HepG2 (cell line): ENCODE results near the gene SNX9. TPM values are rescaled to one million over a fixed set of nuclear protein-coding genes. Genes with fewer than 3 reads are reported as not detected.
A peak's percentile ranks its signal among the peaks of the same experiment; 100 is the strongest.

ENCODE experiments used
- ARNT ChIP-seq: fragments of 450-650 bp; IDR thresholded peaks from 2 replicates; pipeline ENCODE4 v1.6.1; 2017
- ATF4 ChIP-seq, 2 experiments: fragments of 450-650 bp in 1 of 2; sonication (generic) in 1 of 2; formaldehyde crosslinking; IDR thresholded peaks; 2 replicates each; pipeline versions ENCODE4 v1.5.0 to v1.8.0; 2020 to 2022; ENCODE audit warnings: mild to moderate bottlenecking in 1 of 2, missing genetic modification reagents in 1 of 2
- CREB1 ChIP-seq, 2 experiments: fragments of 450-650 bp in 1 of 2; IDR thresholded peaks; 2 replicates each; pipeline ENCODE4 v1.6.1; 2016 to 2017; ENCODE audit warnings: control low read depth in 1 of 2, mild to moderate bottlenecking in 1 of 2, missing compliant biosample characterization in 1 of 2, missing genetic modification characterization in 1 of 2
- DZIP1 ChIP-seq: sonication (generic); formaldehyde crosslinking; IDR thresholded peaks from 2 replicates; pipeline ENCODE4 v1.5.0; 2020; ENCODE audit warnings: mild to moderate bottlenecking, missing genetic modification reagents
- FOXP1 ChIP-seq, 2 experiments: fragments of 450-650 bp in 1 of 2; IDR thresholded peaks; 2 replicates each; pipeline ENCODE4 v1.6.1; 2017 to 2018; ENCODE audit warnings: antibody characterized with exemption in 1 of 2
- JUN ChIP-seq: sonication (generic); formaldehyde crosslinking; IDR thresholded peaks from 2 replicates; pipeline ENCODE4 v1.4.0; 2020; ENCODE audit warnings: mild to moderate bottlenecking, missing genetic modification reagents
- KDM3A ChIP-seq: IDR thresholded peaks from 2 replicates; pipeline ENCODE4 v1.6.1; 2018; ENCODE audit warnings: low read depth, missing compliant biosample characterization
- SP4 ChIP-seq: sonication (generic); formaldehyde crosslinking; IDR thresholded peaks from 2 replicates; pipeline ENCODE4 v1.8.1; 2023; ENCODE audit warnings: mild to moderate bottlenecking, missing genetic modification reagents
- ZBTB1 ChIP-seq: sonication (generic); formaldehyde crosslinking; IDR thresholded peaks from 2 replicates; pipeline ENCODE4 v1.4.0; 2020; ENCODE audit warnings: missing genetic modification reagents, borderline replicate concordance
- ZKSCAN8 ChIP-seq: IDR thresholded peaks from 2 replicates; pipeline ENCODE4 v1.6.1; 2016; ENCODE audit warnings: borderline replicate concordance, missing genetic modification reagents, missing compliant biosample characterization
- ZNF256 ChIP-seq: sonication (generic); formaldehyde crosslinking; conservative IDR thresholded peaks from 2 replicates; pipeline ENCODE4 v1.4.0; 2020; ENCODE audit warnings: missing genetic modification reagents
- ZNF276 ChIP-seq: sonication (generic); formaldehyde crosslinking; IDR thresholded peaks from 2 replicates; pipeline ENCODE4 v1.4.0; 2020; ENCODE audit warnings: mild to moderate bottlenecking, low read depth, missing genetic modification reagents
- ZNF343 ChIP-seq: sonication (generic); formaldehyde crosslinking; IDR thresholded peaks from 2 replicates; pipeline ENCODE4 v1.4.0; 2020; ENCODE audit warnings: mild to moderate bottlenecking, missing genetic modification reagents
- ZNF446 ChIP-seq: sonication (generic); formaldehyde crosslinking; IDR thresholded peaks from 2 replicates; pipeline ENCODE4 v1.5.0; 2020; ENCODE audit warnings: mild to moderate bottlenecking, missing genetic modification reagents
- ZNF777 ChIP-seq: sonication (generic); formaldehyde crosslinking; IDR thresholded peaks from 2 replicates; pipeline ENCODE4 v1.4.0; 2020; ENCODE audit warnings: missing genetic modification reagents
- polyA plus RNA-seq, 8 experiments: library from polyadenylated mRNA; depleted of rRNA in 3 of 8; stranded (reverse) in 7 of 8; unstranded in 1 of 8; fragments of >200 nt; fragmentation: Illumina TruSeq in 4 of 8; extraction: Trizol in 4 of 8; gene quantifications; 2 replicates each; pipeline versions ENCODE4 v1.2.1 to v1.2.3, GENCODE V29; 2011 to 2016; ENCODE audit warnings: low read depth in 4 of 8, missing spikeins in 1 of 8, mixed read lengths in 1 of 8; ENCODE audit not compliant: insufficient read depth in 1 of 8
- total RNA-seq, 5 experiments: library from RNA; depleted of rRNA; stranded (reverse); fragments of >200 nt; fragmentation: Illumina TruSeq; extraction: Trizol; gene quantifications; 2 replicates each; pipeline ENCODE4 v1.2.3, GENCODE V29; 2016; ENCODE audit warnings: low read depth in 1 of 5
- TF ChIP-seq, protein P1 (sequence below): sonication (generic); formaldehyde crosslinking; IDR thresholded peaks from 2 replicates; pipeline ENCODE4 v1.4.0; 2020; ENCODE audit warnings: missing genetic modification reagents, borderline replicate concordance
- TF ChIP-seq, protein P2 (sequence below): sonication (generic); formaldehyde crosslinking; IDR thresholded peaks from 2 replicates; pipeline ENCODE4 v1.8.1; 2023; ENCODE audit warnings: mild to moderate bottlenecking, missing genetic modification reagents
- TF ChIP-seq, protein P3 (sequence below): sonication (generic); formaldehyde crosslinking; IDR thresholded peaks from 2 replicates; pipeline ENCODE4 v1.5.0; 2020; ENCODE audit warnings: missing genetic modification reagents

Gene SNX9
- total and polyA plus RNA-seq, 2 of the 13 experiments (the other 11 are each of a cell fraction or from before 2014, with no cell fraction given) = 21.9 to 36.0 TPM

- TF ChIP-seq, protein P1, sequence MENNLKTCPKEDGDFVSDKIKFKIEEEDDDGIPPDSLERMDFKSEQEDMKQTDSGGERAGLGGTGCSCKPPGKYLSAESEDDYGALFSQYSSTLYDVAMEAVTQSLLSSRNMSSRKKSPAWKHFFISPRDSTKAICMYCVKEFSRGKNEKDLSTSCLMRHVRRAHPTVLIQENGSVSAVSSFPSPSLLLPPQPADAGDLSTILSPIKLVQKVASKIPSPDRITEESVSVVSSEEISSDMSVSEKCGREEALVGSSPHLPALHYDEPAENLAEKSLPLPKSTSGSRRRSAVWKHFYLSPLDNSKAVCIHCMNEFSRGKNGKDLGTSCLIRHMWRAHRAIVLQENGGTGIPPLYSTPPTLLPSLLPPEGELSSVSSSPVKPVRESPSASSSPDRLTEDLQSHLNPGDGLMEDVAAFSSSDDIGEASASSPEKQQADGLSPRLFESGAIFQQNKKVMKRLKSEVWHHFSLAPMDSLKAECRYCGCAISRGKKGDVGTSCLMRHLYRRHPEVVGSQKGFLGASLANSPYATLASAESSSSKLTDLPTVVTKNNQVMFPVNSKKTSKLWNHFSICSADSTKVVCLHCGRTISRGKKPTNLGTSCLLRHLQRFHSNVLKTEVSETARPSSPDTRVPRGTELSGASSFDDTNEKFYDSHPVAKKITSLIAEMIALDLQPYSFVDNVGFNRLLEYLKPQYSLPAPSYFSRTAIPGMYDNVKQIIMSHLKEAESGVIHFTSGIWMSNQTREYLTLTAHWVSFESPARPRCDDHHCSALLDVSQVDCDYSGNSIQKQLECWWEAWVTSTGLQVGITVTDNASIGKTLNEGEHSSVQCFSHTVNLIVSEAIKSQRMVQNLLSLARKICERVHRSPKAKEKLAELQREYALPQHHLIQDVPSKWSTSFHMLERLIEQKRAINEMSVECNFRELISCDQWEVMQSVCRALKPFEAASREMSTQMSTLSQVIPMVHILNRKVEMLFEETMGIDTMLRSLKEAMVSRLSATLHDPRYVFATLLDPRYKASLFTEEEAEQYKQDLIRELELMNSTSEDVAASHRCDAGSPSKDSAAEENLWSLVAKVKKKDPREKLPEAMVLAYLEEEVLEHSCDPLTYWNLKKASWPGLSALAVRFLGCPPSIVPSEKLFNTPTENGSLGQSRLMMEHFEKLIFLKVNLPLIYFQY (CRISPR knock-in tag) = no peak
- TF ChIP-seq JUN (CRISPR knock-in tag) (no peak), ZBTB1 (no peak), ZNF276 (CRISPR knock-in tag) (no peak), ZNF256 (CRISPR knock-in tag) (no peak), SP4 (no peak), ZKSCAN8 (CRISPR knock-in tag) (no peak), CREB1 (IDR thresholded peaks at IDR 0.05) (peak; percentile 17; the same call in 1 of the 2 replicates), CREB1 (CRISPR knock-in tag; IDR thresholded peaks at IDR 0.05) (no peak), ATF4 (CRISPR knock-in tag; IDR thresholded peaks at IDR 0.05) (no peak), ZNF343 (CRISPR knock-in tag) (no peak), FOXP1 (IDR thresholded peaks at IDR 0.05) (0 out of 2 replicates have a peak, but pooled peaks have one; percentile 2), FOXP1 (CRISPR knock-in tag; IDR thresholded peaks at IDR 0.05) (no peak), ARNT (0 out of 2 replicates have a peak, but pooled peaks have one; percentile 13), ZNF446 (CRISPR knock-in tag) (no peak), ZNF777 (CRISPR knock-in tag) (no peak), KDM3A (CRISPR knock-in tag) (no peak), DZIP1 (no peak)
- TF ChIP-seq, protein P2, sequence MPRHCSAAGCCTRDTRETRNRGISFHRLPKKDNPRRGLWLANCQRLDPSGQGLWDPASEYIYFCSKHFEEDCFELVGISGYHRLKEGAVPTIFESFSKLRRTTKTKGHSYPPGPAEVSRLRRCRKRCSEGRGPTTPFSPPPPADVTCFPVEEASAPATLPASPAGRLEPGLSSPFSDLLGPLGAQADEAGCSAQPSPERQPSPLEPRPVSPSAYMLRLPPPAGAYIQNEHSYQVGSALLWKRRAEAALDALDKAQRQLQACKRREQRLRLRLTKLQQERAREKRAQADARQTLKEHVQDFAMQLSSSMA (CRISPR knock-in tag) = no peak
- TF ChIP-seq, protein P3, sequence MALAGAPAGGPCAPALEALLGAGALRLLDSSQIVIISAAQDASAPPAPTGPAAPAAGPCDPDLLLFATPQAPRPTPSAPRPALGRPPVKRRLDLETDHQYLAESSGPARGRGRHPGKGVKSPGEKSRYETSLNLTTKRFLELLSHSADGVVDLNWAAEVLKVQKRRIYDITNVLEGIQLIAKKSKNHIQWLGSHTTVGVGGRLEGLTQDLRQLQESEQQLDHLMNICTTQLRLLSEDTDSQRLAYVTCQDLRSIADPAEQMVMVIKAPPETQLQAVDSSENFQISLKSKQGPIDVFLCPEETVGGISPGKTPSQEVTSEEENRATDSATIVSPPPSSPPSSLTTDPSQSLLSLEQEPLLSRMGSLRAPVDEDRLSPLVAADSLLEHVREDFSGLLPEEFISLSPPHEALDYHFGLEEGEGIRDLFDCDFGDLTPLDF (CRISPR knock-in tag) = no peak
- TF ChIP-seq, all 625 proteins: peak for 7
These were observed 46.7 kb downstream of the SNX9 start (continued) for GRCh38 chr6:157869673-157870302.
